ENCODE data around the gene PABPN1L.
"Not testable (repeated sequence)": the region's sequence is repeated elsewhere in the genome, so short reads cannot be mapped to it uniquely, and the experiment has no call there.

Gene PABPN1L

GRCh38 chr16:88900662-88901052 is 34.2 kb upstream of the PABPN1L start:
- H3K4me1 ChIP-seq (ENCODE audit: control insufficient read depth, insufficient read depth, low read length): no peaks in the 10 kb centered on the region
- H3K27ac ChIP-seq (ENCODE audit: low read length): no peak overlapping the region
- H3K36me3 ChIP-seq (ENCODE audit: control insufficient read depth in 2 of 2, insufficient read depth in 2 of 2, low read length in 2 of 2): no peaks in the 10 kb centered on the region
- H3K27me3 ChIP-seq (ENCODE audit: control insufficient read depth in 1 of 2, insufficient read depth in 2 of 2, low read length in 2 of 2): no peaks in the 10 kb centered on the region
- no peak overlapping the region for H3K4me3 ChIP-seq (ENCODE audit: low read length in 2 of 2)
- no peaks in the 10 kb centered on the region for H3K9me3 ChIP-seq (ENCODE audit: control insufficient read depth in 2 of 2, low read length in 2 of 2)
- H3K9ac ChIP-seq (ENCODE audit: low read length in 2 of 2): no peak overlapping the region

DNA sequence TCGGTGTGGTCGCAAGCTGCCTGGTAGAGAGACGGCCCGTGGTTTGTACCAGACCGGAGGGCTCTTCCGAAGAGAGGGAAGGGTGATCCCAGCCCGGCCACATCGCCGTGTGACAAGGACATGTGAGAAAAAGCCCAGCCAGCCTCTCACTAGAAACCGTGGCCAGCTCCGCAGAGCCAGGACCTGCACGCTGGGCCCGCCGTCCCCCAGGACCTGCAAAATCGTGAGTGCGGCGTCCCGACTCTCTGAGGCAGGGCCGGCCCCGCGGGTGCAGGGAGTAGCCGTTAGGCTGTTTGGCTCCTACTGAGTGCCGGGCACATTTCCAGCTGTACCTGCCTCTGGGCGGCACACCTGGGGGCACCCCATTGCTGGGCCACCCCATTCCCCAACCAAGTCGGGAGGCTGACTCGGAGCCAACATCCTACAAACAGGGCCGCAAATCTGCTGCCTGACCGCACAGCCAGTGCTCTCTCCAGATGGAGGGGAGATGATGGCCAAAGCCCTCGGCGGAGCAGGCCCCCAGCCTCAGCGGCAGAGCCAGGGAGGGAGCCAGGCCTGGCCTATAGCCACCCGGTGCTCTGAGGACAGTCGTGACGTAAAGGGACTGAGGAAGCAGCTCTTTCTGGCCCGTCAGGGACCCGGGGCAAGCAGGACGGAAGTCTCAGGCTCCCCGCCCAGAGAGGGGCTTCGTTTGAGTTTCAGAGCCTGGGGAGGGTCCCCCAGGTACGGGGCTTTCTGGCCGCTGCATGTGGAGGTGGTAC is 33.6 kb upstream of the PABPN1L start:
- no peak overlapping the region for H3K9ac ChIP-seq (ENCODE audit: low read length in 2 of 2)
- H3K4me3 ChIP-seq (ENCODE audit: low read length in 2 of 2): no peak overlapping the region
- H3K9me3 ChIP-seq (ENCODE audit: control insufficient read depth in 2 of 2, low read length in 2 of 2): no peaks in the 10 kb centered on the region
- H3K36me3 ChIP-seq (ENCODE audit: control insufficient read depth in 2 of 2, insufficient read depth in 2 of 2, low read length in 2 of 2): no peaks in the 10 kb centered on the region
- H3K27ac ChIP-seq (ENCODE audit: low read length): no peak overlapping the region
- no peaks in the 10 kb centered on the region for H3K27me3 ChIP-seq (ENCODE audit: control insufficient read depth in 1 of 2, insufficient read depth in 2 of 2, low read length in 2 of 2)
- no peaks in the 10 kb centered on the region for H3K4me1 ChIP-seq (ENCODE audit: control insufficient read depth, insufficient read depth, low read length)

- H3K27me3 ChIP-seq (ENCODE audit: control insufficient read depth in 1 of 2, insufficient read depth in 2 of 2, low read length in 2 of 2): no peaks in the 10 kb centered on the region
- H3K9ac ChIP-seq (ENCODE audit: low read length in 2 of 2): no peak overlapping the region
- H3K9me3 ChIP-seq (ENCODE audit: control insufficient read depth in 2 of 2, low read length in 2 of 2): no peaks in the 10 kb centered on the region
- no peak overlapping the region for H3K4me3 ChIP-seq (ENCODE audit: low read length in 2 of 2)
- no peaks in the 10 kb centered on the region for H3K4me1 ChIP-seq (ENCODE audit: control insufficient read depth, insufficient read depth, low read length)
- no peaks in the 10 kb centered on the region for H3K36me3 ChIP-seq (ENCODE audit: control insufficient read depth in 2 of 2, insufficient read depth in 2 of 2, low read length in 2 of 2)
- H3K27ac ChIP-seq (ENCODE audit: low read length): no peak overlapping the region
These were observed 31.4 kb upstream of the PABPN1L start for GRCh38 chr16:88897696-88898425.

DNA sequence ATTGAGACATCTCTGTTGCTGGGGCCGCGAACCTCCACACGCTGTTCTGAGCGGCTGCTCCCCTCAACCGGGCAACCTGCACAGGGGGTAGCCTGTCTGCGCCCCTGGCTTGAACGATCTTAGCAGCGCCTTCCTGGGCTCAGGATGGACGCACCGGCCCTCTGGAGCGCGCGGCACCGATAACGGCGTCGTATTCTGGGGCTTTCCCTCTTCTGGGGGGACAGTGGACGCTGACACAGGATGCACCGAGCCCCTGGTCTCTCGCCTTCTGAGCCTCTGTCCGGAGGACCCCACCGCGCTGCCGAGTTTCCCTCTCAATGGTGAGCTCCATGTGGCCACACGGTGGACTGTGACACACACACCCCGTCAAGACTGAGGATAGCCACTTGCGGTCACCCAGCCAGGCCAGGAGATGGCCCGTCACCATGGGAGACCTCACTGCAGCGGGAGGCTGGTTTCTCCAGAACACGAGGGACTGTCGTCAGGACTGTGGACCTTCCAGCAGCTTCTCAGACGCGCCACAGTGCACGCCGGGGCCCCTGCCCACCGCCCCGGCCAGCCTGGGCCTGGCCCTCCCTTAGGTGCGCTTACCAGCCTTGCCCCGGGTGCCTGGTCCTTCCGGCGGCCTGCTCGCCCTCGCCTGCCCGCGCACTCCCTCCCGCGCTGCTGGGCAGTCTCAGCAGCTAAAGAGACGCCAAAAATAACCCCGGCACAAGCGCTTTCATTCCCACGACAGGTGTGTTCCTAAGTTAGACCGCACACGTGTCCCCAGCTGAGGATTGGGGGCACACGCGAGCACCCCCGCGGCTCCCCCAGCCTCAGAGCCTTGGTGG is 30.0 kb upstream of the PABPN1L start:
- H3K27ac ChIP-seq (ENCODE audit: low read length): no peak overlapping the region
- H3K36me3 ChIP-seq (ENCODE audit: control insufficient read depth in 2 of 2, insufficient read depth in 2 of 2, low read length in 2 of 2): no peaks in the 10 kb centered on the region
- H3K9ac ChIP-seq (ENCODE audit: low read length in 2 of 2): no peak overlapping the region
- H3K4me3 ChIP-seq (ENCODE audit: low read length in 2 of 2): no peak overlapping the region
- no peaks in the 10 kb centered on the region for H3K9me3 ChIP-seq (ENCODE audit: control insufficient read depth in 2 of 2, low read length in 2 of 2)
- no peaks in the 10 kb centered on the region for H3K27me3 ChIP-seq (ENCODE audit: control insufficient read depth in 1 of 2, insufficient read depth in 2 of 2, low read length in 2 of 2)
- no peaks in the 10 kb centered on the region for H3K4me1 ChIP-seq (ENCODE audit: control insufficient read depth, insufficient read depth, low read length)

DNA sequence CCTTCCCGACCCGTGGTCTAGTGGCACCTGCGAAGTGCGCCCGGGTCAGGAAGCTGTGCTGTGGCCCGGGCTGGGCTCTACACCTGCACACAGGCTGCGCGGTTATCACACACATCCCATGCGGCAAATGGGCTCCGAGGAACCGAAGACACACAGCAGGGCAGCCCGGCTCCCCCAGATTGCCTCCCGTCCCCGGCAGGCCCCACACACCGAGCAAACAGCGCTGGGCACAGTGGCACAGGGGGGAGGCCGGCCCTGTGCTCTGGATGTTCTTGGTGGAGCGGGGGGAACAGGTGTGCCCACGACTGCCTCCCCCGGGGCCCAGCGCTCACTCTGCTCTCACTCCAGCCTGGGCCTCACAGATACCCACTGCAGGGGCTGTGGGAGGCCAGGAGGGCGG is 28.9 kb upstream of the PABPN1L start:
- Histone ChIP-seq H3K9ac (ENCODE audit: low read length in 2 of 2) (no peak overlapping the region), H3K36me3 (ENCODE audit: control insufficient read depth in 2 of 2, insufficient read depth in 2 of 2, low read length in 2 of 2) (no peaks in the 10 kb centered on the region), H3K27me3 (ENCODE audit: control insufficient read depth in 1 of 2, insufficient read depth in 2 of 2, low read length in 2 of 2) (no peaks in the 10 kb centered on the region), H3K4me3 (ENCODE audit: low read length in 2 of 2) (no peak overlapping the region), H3K27ac (ENCODE audit: low read length) (no peak overlapping the region), H3K4me1 (ENCODE audit: control insufficient read depth, insufficient read depth, low read length) (no peaks in the 10 kb centered on the region), H3K9me3 (ENCODE audit: control insufficient read depth in 2 of 2, low read length in 2 of 2) (no peaks in the 10 kb centered on the region)

DNA sequence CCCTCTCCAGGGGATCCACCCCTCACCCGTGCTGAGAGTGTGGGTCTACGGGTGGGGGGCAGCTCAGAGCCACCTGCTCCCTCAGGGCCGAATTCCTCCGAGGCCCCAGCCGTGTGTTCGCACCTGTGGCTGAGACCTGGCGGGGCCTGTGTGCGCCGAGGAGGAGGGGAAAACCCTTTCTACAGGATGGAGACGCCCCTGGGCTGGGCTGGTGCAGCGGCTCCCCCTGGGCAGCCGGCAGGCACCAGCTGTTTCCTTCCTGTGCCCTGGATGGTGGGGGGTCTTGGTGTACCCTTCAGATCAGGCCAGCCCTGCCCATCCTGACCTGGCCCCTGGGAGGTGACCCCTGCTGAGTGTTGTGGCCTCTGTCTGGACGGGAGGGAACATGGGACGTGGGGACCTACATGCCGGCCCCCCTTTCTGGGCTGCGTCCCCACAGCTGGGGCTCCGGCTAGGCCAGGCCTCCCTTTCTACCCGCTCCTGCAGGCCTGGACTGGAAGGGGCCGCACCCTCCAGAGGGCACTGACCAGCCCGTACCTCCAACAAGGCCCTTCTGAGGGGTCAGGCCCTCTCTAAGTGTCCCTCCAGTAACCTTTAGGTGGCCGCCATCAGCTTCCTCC is 28.3 kb upstream of the PABPN1L start:
- Histone ChIP-seq H3K27ac (ENCODE audit: low read length) (no peak overlapping the region), H3K9ac (ENCODE audit: low read length in 2 of 2) (no peak overlapping the region), H3K27me3 (ENCODE audit: control insufficient read depth in 1 of 2, insufficient read depth in 2 of 2, low read length in 2 of 2) (no peaks in the 10 kb centered on the region), H3K4me1 (ENCODE audit: control insufficient read depth, insufficient read depth, low read length) (no peaks in the 10 kb centered on the region), H3K4me3 (ENCODE audit: low read length in 2 of 2) (no peak overlapping the region), H3K9me3 (ENCODE audit: control insufficient read depth in 2 of 2, low read length in 2 of 2) (no peaks in the 10 kb centered on the region), H3K36me3 (ENCODE audit: control insufficient read depth in 2 of 2, insufficient read depth in 2 of 2, low read length in 2 of 2) (no peaks in the 10 kb centered on the region)

DNA sequence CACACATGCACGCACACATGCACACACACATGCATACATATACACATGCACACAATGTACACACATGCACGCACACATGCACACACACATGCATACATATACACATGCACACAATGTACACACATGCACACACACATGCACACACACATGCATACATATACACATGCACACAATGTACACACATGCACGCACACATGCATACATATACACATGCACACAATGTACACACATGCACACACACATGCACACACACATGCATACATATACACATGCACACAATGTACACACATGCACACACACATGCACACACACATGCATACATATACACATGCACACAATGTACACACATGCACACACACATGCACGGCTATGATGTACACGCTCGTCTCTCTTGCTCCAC is 27.8 kb upstream of the PABPN1L start:
- H3K36me3 ChIP-seq (ENCODE audit: control insufficient read depth in 2 of 2, insufficient read depth in 2 of 2, low read length in 2 of 2); H3K9ac ChIP-seq (ENCODE audit: low read length in 2 of 2); H3K27ac ChIP-seq (ENCODE audit: low read length); H3K4me3 ChIP-seq (ENCODE audit: low read length in 2 of 2); H3K27me3 ChIP-seq (ENCODE audit: control insufficient read depth in 1 of 2, insufficient read depth in 2 of 2, low read length in 2 of 2); H3K9me3 ChIP-seq (ENCODE audit: control insufficient read depth in 2 of 2, low read length in 2 of 2); H3K4me1 ChIP-seq (ENCODE audit: control insufficient read depth, insufficient read depth, low read length): not testable (repeated sequence)

DNA sequence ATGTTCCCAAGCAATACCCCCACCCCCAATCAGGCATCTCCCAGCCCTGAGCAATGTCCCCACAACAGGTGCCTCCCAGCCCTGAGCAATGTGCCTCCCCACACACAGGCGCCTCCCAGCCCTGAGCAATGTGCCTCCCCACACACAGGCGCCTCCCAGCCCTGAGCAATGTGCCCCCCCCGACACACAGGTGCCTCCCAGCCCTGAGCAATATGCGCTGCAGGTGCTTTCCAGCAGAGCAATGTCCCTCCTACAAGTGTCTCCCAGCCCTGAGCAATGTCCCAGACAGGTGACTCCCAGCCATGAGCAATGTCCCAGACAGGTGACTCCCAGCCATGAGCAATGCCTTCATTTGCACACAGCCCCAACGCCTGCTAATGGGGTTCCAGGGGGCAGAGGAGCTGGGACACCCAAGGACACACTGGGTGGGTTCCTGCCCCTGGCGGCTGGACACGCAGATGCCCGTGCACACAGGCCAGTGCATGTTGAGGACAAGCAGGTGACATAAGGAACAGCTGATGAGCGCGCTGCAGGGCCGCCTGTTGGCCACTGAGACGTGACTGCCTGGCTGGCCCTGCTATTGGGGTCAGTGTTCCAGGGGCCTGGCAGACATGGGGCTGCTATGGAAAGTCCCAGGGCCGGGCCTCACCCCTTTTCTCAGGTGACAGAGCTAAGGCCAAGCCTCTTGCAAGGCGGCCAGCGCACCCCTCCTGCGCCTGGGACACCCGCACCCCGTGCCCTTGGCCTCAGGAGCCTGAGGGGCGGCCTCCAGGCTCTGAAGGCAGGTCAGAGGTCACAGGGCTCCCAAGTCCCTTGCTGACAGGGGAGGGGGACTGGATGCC is 26.9 kb upstream of the PABPN1L start:
- no peaks in the 10 kb centered on the region for H3K4me1 ChIP-seq (ENCODE audit: control insufficient read depth, insufficient read depth, low read length)
- H3K9ac ChIP-seq (ENCODE audit: low read length in 2 of 2): no peak overlapping the region
- H3K27me3 ChIP-seq (ENCODE audit: control insufficient read depth in 1 of 2, insufficient read depth in 2 of 2, low read length in 2 of 2): no peaks in the 10 kb centered on the region
- no peaks in the 10 kb centered on the region for H3K36me3 ChIP-seq (ENCODE audit: control insufficient read depth in 2 of 2, insufficient read depth in 2 of 2, low read length in 2 of 2)
- H3K9me3 ChIP-seq (ENCODE audit: control insufficient read depth in 2 of 2, low read length in 2 of 2): no peaks in the 10 kb centered on the region
- no peak overlapping the region for H3K4me3 ChIP-seq (ENCODE audit: low read length in 2 of 2)
- no peak overlapping the region for H3K27ac ChIP-seq (ENCODE audit: low read length)

GRCh38 chr16:88892065-88892464 is 25.6 kb upstream of the PABPN1L start:
- no peak overlapping the region for H3K9ac ChIP-seq (ENCODE audit: low read length in 2 of 2)
- H3K27ac ChIP-seq (ENCODE audit: low read length): no peak overlapping the region
- H3K4me3 ChIP-seq (ENCODE audit: low read length in 2 of 2): no peak overlapping the region
- H3K4me1 ChIP-seq (ENCODE audit: control insufficient read depth, insufficient read depth, low read length): peaks cover 11% of the 10 kb centered on the region
- H3K36me3 ChIP-seq (ENCODE audit: control insufficient read depth in 2 of 2, insufficient read depth in 2 of 2, low read length in 2 of 2): no peaks in the 10 kb centered on the region
- H3K9me3 ChIP-seq (ENCODE audit: control insufficient read depth in 2 of 2, low read length in 2 of 2): no peaks in the 10 kb centered on the region
- no peaks in the 10 kb centered on the region for H3K27me3 ChIP-seq (ENCODE audit: control insufficient read depth in 1 of 2, insufficient read depth in 2 of 2, low read length in 2 of 2)

DNA sequence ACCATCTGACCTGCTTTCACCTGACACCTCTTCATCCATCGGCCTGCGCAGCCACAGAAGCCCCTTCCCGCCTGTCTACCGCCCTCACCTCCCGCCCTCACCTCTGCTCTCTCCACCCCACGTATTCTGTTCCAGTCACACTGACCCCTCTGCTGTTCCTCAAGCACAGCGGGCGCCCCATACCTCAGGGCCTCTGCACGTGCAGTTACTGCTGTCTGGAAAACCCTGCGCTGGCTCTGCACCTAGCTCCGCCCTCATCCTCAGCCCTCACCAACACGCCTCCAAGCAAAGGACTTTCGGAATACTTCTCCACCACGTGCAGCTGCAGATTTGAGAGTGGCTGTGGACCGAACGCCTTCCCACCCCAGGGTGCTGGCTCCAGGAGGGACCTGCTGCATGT is 24.6 kb upstream of the PABPN1L start:
- no peaks in the 10 kb centered on the region for H3K36me3 ChIP-seq (ENCODE audit: control insufficient read depth in 2 of 2, insufficient read depth in 2 of 2, low read length in 2 of 2)
- no peaks in the 10 kb centered on the region for H3K27me3 ChIP-seq (ENCODE audit: control insufficient read depth in 1 of 2, insufficient read depth in 2 of 2, low read length in 2 of 2)
- no peak overlapping the region for H3K4me3 ChIP-seq (ENCODE audit: low read length in 2 of 2)
- no peak overlapping the region for H3K9ac ChIP-seq (ENCODE audit: low read length in 2 of 2)
- no peak overlapping the region for H3K27ac ChIP-seq (ENCODE audit: low read length)
- H3K9me3 ChIP-seq (ENCODE audit: control insufficient read depth in 2 of 2, low read length in 2 of 2): no peaks in the 10 kb centered on the region
- peaks cover 16% of the 10 kb centered on the region for H3K4me1 ChIP-seq (ENCODE audit: control insufficient read depth, insufficient read depth, low read length)
